ENCODE measurements around the gene BACE2. TPM values are rescaled to one million over a fixed set of nuclear protein-coding genes. Genes with fewer than 3 reads are reported as not detected.
"Not testable (repeated sequence)": the region's sequence is repeated elsewhere in the genome, so short reads cannot be mapped to it uniquely, and the experiment has no call there.

Gene BACE2
- total RNA-seq, 1 experiment from 2014 or later, result 46.0 TPM

DNA sequence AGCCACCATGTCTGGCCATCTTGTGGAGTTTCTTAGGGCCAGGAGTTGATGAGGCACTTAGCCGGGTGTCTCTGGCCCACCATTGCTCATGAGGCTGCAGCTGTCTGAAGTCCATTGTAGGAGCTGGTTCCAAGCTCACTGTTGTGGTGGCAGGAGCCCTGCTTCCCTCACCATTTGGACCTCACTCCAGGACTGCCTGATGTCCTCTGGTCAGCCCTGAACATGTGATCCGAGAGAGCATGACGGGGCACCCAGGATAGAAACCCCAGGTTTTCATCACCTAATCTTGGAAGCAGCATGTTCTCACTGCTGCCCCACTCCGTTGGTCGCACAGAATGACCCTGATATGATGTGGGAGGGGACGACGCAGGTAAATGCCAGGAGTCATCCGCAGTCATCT is 92.5 kb downstream of the BACE2 start:
- no peak for DNase-seq (ENCODE audit: low read depth)

DNA sequence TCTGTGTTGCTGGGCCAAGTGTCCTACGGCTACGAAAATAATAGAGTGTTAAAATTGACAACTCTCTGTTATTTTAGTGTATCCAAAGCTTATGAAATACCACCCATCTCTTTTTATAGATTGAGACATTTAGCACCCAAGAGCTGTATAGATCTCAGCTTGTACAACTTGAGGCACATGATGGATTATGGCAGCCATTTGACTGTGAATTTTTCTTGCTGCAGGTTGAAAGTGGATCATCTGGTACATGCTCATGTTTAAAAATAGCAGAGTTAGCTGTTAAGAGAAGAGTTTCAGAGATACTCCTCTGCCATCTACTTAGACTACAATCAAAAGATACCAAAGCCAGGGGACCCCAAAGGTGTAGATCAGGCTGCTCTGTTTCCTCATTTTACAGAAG is 99.4 kb downstream of the BACE2 start:
- DNase-seq (ENCODE audit: low read depth), result no peak

DNA sequence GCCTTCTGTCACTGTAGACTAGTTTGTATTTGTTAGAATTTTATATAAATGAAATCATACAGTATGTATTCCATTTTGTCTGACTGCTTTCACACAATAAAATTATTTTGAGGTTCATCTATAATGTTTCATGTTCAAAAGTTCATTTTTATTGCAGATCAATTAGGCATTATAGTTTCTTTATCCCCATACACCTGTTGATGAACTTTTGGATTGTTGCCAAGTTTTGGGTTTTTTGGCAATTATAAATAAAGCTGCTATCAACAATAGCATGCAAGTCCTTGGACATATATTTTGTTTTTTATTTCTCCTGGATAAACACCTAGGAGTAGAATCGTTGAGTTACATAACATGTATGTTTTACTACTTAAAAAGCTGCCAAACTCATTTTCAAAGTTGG is 101.6 kb downstream of the BACE2 start:
- no peak for DNase-seq (ENCODE audit: low read depth)

DNA sequence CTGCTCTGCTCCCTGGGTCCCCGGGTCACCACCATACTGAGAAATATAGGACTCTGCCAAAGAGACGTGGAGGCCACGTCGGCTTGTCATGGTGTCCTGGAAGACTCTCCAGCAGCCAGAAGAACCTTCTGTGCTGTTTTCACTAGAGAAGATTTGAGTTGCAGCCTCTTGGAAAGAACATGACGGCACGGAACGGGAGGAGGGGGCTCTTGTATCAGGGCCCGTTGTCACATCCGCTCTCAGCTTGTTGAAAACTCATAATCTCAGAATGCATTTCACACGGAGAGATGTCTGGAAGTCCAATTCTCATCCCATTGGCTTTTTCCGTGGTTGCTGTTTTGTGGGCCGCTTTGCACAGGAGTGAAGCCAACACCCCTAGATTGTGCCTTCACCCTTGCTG is 109.2 kb downstream of the BACE2 start:
- DNase-seq (ENCODE audit: low read depth), result no peak

DNA sequence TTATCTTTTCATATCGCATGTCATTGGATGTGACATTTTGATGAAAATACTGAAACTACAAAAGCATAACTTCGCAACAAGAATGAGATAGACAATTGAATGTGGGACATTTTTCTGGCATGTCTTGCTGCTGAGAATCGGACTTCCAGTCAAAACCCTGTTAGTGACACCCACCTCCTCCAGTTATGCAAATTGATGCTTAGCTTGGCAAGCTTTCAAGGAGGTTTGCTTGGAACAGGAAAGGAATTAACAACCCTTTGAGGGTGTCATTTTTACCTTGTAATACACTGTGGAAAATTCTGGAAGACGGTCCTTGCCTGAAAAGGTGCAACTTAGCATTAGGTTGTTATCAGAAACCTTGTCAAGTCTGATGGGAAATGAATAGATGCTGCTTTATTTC is 109.9 kb downstream of the BACE2 start:
- no peak for DNase-seq (ENCODE audit: low read depth)

DNA sequence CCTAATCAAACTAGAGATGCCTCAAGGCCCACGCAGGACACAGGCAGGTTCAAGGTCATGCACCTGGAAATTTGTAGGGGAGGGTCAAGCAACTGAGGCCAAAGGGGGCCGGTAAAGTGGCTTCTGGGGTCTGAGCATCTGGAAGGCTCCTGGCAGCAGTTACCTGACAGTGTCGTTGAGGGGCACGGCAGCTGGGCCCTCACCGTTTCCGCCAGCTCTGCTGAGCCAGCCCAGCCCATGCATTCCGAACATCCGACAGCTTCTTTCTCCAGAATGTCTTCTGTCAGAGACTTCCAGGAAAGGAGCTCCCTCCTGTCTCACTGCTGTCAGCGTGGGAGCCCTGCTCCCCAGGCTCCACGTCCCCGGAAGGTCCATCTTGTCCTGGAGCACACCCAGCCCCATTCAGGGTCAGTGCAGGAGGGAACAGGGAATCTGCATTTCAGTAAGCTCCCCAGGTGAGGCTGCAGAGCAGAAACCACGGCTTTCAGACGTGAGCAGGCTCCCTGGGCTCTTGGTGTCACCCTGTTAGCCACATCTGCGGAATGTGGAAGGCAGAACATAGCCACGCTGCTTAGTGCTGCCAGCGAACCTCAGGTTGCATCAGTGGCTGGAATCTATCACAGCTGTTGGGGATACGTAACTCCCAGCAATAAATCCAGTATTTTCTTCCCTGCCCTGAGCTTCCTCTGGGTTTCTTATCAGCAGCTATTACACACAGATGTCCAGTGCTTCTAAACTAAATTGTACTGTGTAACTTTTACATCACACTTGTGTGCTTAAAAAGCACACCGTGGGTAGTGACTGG is 112.4 kb downstream of the BACE2 start:
- no peak for DNase-seq (ENCODE audit: low read depth)

DNA sequence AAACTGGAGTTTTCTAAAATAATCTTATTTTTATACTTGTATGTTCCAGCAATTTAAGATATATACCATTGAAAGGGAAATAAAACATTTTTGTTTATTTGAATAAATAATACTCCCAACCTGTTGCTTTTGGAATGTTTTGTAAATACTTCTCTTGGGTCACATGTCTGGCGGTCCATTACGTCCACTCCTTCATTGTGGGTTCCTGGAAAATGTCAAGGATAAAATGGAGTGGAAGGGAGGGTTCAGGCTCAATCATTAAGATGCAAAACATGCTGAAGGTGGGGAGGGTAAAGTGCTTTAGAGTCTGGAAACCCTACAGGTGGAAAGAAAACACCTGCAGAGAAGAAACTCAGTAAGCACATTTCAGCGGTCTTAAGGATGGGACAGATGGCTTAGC is 114.5 kb downstream of the BACE2 start:
- no peak for DNase-seq (ENCODE audit: low read depth)

DNA sequence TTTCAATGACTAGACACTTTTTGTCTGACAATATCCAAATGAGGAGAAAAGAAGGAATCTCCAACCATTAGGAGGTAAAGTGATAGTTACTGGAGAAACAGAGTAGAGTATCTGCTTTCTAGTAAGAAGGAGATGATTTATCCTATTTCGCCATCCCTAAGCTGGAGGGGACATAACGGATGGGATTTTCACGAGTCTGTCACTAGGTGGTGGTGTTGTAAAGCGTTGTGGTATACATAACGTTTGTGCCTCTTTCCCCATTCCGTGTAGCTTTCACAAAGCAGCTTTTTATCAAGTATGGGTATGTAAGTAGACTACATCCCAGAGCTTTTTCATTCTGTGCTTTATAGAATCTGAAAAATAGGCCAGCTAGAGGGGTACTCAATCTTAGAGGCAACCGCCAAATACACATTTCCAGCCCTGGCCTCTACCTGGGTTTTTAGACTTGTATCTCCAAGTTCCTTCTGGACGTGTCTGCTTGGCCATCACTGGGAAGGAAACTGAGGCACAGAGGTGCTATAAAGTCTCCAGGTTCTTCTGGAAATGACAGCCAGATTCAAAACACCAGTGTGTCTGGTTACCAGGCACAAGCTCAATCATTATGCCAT is 115.4 kb downstream of the BACE2 start:
- DNase-seq (ENCODE audit: low read depth), result peak; percentile 60

DNA sequence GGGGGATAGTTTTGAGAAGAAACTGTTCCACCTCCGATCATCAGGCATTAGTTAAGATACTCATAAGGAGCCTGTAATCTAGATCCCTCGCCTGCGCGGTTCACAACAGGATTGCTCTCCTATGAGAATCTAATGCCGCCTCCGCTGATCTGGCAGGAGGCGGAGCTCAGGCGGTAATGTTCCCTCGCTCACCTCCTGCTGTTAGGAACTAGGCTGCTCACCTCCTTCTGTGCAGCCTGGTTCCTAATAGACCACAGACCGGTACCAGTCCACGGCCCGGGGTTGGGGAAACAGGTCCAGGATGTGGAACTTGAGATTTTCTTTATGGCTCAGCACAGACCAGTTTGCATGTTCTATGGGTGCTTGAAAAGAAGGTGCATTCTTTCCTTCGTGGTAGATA is 121.5 kb downstream of the BACE2 start:
- no peak for DNase-seq (ENCODE audit: low read depth)

DNA sequence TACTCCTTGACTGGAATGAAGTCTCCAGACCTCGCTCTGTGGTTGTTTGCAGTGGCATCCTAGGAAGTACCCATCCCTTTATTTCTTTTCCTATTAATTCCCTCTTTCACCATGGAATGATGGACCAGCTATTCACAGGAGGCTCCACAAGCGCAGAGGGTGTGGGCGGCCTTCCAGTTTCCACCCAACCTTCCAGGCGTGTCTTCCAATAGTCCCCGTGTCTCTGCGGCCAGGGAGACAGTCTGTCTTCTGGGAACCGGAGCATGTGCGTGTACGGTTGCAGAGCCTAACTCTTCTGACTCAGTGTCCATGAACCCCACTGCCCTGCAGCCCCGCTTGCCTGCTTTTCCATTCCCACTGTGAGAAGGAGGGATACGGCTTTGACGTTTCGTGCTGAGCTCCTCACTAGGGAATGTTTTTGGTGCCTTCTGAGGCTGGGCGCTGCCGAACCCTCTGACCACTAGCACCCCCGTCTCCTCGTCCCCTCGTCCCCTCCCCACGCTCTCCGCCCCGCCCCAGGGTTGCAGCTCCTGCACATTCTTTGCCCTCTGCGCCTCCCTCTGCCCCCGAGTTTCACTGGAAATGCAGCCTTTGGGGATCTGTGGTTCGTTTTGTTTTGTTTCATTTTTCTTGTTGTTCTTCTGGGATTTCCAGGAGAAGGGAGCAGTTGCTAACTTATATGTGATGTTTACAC is 122.3 kb downstream of the BACE2 start:
- no peak for DNase-seq (ENCODE audit: low read depth)

DNA sequence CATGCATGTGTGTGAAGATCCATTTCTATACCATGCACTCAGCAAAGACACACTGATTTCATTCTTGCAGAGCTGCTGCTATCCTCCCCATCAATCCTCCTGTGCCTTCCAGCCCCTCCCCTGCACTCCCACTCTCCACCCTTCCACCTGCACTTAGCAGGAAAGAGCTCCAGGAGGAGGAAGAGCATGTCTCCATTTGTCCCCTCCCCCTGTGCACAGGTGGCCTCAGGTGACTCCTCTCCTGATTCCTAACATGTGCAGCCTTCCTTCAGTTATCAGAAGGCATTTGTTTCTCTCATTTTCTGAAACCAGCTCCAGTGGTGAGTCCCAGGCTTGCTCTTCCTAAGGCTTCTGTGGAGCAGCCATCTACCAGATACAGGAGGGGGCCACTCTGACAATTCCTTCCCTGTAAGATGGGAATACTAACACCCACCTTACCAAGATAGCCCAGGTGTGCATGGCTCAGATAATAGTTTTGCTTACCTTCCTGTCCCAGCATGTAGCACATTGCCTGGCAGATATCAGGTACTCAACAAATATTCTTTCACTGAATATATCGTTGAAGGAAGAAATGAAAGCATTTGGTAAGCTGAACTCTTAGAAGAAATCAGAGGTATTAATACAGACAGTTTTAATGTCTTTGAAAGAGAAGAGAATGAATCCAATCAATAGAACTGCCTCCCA is 126.7 kb downstream of the BACE2 start:
- DNase-seq (ENCODE audit: low read depth), result no peak

DNA sequence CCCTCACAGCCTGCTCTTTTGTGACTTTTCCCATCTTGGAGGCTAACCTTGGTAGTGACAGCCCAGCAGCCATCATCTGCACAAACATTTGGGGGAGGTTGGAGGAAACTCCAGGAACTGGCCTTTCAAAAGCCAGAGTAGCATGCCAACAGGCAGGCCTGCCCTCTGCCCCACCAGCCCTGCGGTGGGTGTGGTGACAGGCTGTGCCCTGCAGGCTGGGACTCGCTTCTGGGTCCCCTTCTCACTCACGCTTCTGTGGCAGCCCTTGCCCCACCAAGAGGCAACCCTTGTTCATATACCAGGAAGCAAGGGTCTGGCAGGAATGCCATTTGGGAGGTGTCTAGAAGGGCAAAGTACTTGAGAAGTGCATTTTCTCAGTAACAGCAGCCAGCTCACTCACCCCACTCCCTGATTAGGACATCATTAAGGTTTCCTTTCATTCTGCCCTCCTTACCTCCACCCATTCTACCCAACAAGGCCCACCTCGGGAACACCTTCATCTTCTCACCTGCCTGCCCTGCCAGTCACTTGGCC is 127.8 kb downstream of the BACE2 start:
- DNase-seq (ENCODE audit: low read depth), result no peak

DNA sequence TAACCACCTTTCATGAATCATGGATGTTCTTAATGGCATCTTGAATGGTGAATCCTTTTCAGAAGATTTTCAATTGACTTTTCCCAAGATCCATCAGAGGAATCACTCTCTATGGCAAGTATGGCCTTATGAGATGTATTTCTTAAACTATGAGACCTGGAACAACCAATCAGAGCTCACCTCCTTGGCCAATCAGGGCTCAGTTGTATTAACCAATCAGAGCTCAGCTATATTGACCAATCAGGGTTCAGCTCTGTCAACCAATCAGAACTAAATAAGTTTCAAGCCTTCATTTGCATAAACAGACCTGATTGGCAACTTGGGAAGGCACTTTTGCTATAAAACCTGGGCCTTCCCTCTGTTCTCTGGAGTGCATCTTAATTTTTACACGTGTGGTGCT is 135.0 kb downstream of the BACE2 start:
- DNase-seq (ENCODE audit: low read depth), result no peak

DNA sequence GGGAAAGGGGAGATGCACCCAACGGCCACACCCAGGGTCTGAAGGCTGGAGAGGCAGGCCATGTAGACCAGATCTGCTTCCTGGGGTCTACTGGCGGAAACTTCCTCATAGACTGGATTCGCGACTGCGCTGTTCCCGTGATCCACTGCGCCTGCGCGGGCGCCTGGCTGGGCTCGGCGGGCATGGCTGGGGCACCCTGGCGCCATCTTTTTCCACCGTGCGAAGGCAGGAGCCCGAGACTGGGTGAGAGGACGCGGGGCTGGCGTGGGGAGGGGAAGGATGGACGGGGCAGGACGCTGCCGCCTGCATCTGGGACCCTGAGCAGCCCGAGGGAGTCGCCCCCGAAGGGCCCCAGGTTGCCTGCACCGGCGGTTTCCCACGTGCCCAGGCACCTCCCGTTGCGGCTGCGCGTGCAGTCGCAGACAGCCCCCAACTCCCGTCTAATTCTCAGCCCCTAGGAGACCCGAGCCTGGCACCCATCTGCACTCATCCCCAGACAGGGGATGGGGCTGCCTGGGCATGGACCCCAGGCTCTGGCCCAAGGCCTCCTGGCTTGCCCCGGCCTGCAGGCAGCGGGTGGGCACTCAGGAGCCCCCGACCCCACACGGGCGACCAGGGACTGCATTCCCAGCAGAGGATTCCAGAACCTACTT is 136.2 kb downstream of the BACE2 start:
- no peak for DNase-seq (ENCODE audit: low read depth)

DNA sequence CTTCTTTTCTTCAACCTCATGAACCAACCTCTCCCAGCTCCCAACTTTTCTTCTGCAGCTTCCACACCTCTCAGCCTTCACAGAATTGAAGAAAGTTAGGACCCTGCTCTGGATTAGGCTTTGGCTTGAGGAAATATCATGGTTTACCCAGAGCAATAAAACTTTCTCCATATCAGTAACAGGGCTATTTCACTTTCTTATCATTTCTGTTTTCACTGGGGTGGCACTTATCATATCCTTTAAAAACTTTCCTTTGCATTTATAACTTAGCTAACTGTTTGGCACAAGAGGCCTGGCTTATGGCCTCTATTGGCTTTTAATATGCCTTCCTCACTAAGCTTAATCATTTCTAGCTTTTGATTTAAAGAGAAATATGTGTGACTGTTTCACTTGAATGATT is 139.3 kb downstream of the BACE2 start:
- DNase-seq (ENCODE audit: low read depth), result no peak

DNA sequence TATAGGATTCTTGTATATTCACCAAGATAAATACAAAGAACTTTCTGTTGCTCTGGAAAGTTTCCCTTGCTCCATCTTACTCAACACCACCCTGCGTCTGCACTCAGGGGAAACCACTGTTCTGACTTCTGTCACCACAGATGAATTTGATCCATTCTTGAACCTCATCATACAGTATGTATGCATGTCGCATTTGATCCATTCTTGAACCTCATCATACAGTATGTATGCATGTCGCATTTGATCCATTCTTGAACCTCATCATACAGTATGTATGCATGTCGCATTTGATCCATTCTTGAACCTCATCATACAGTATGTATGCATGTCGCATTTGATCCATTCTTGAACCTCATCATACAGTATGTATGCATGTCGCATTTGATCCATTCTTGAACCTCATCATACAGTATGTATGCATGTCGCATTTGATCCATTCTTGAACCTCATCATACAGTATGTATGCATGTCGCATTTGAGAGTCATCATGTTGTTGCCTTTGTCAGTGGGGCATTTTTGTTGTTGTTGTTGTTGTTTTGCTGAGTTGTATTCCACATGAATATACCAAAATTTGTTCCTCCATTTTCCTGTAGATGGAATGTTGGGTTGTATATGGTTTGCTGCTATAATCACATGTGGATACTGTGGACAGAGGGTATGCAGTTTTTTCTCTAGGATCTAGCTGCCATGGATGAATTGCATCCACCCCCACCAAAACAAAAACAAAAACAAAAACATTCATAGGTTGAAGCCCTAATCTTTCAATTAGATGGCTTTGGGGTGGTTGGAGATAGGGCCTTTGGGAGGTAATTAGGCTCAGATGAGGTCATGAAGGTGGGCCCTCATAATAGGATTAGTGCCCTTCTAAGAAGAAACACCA is 145.6 kb downstream of the BACE2 start:
- not testable (repeated sequence) for DNase-seq (ENCODE audit: low read depth)

DNA sequence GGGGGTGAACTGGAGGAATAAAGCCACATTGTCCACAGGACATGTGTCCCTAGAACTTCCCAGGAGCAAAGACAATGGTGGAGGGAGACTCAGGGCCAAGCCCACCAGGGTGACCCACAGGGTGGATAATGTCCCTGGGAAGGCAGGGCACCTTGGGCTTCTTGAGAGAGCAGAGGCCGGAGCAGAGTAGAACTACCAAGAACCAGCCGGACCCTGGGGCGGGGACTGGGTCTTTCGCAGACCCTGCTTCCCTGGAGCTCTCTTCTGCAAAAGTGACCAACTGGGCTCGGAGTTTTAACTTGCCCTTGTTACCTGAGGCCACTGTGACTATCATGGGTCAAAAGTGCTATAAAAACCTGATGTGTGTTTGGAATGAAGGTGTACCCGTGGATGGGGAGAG is 147.8 kb downstream of the BACE2 start:
- no peak for DNase-seq (ENCODE audit: low read depth)

DNA sequence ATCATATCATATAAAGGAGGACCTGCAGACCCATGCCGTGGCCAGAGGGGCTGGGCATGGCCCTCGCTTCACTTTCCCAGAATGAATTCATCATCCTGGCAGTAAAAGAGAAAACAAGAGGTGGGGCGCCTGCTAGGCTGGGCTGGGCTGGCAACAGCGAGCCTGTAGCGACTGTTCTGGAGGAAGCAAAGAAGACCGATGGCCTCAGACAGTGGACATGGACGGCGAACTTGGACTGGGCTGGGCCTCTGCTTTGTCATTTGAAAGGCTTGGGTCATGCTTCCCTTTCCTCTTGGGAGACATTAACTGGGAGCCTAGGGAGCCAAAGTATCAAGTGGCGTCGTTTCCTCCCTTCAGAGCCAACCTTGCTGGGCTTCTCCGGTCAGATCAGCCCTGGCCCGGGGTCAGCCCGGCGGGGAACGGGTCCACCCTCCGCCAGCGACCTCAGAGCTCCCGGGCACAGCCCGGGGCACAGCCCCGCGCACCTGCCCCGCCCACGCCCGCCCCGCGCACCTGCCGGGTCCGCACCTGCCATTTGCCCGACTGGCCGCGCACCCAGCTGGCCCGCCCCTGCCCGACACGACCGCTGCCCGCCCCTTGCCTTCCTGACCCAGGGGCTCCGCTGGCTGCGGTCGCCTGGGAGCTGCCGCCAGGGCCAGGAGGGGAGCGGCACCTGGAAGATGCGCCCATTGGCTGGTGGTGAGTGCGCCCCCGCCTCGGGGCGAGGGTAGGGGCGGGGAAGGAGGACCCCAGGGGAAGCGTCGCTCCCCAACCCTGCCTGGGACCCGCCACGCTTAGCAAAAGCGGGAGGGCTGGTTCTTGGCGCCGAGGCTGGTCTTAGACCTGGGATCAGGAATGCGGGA is 148.5 kb downstream of the BACE2 start, which contains the start of gene FAM3B:
Gene FAM3B, plus strand, starts transcription at position 602 of the 863 bp plus-strand sequence. Its CDS starts 79 bp downstream, at position 681.
- DNase-seq (ENCODE audit: low read depth), result no peak

DNA sequence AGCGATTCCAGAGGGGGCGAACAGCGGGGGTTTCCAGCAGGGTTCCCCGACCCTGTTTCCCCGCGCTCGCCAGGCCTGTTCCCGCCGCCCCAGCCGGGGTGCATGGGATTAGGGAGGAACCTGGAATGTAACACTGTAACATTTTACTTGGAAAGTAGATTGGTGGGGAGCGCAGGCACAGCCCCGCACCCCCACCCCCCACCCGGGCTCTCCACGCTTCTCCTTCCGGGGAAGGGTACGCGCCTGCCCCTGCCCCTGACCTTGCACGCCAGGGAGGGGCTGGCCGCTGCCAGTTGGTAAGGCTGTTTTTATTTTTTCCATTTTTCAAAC is 149.1 kb downstream of the BACE2 start:
- no peak for DNase-seq (ENCODE audit: low read depth)

Data from HT1080 (cell line).